HG03064 (cell line): Measurements from ENCODE around the gene CCNA2.

ENCODE experiments used
- ATAC-seq: cut with Tn5 transposase; IDR thresholded peaks from one replicate; pipeline ENCODE4 v1.9.1; 2021; ENCODE audit warnings: low read depth; ENCODE audit not compliant: unreplicated experiment

The CCNA2 gene

GRCh38 chr4:121823505-121824170, at the start of gene CCNA2:
TSS of gene CCNA2 (minus strand) at chr4:121823883. CDS start at chr4:121823628, 255 bp downstream.
- peak; percentile 93 for ATAC-seq

- peak; percentile 100 for ATAC-seq
Measured at GRCh38 chr4:121869841-121870822, 46.4 kb upstream of the CCNA2 start, which contains the start of gene BBS7. TSS of gene BBS7 (minus strand) at chr4:121870474. CDS start at chr4:121870313, 161 bp downstream.

GRCh38 chr4:121863799-121864198, 40.1 kb upstream of the CCNA2 start:
- no peak for ATAC-seq

- no peak for ATAC-seq
Measured at GRCh38 chr4:121861426-121861825, 37.7 kb upstream of the CCNA2 start.

- no peak for ATAC-seq
Measured at GRCh38 chr4:121860121-121860520, 36.4 kb upstream of the CCNA2 start.

GRCh38 chr4:121851354-121851753, 27.7 kb upstream of the CCNA2 start:
- no peak for ATAC-seq

GRCh38 chr4:121846662-121847061, 23.0 kb upstream of the CCNA2 start:
- ATAC-seq = no peak

- no peak for ATAC-seq
Measured at GRCh38 chr4:121842862-121843261, 19.2 kb upstream of the CCNA2 start.

GRCh38 chr4:121838136-121838535, 14.5 kb upstream of the CCNA2 start:
- ATAC-seq = no peak

- ATAC-seq = no peak
Measured at GRCh38 chr4:121829511-121829910, 5.8 kb upstream of the CCNA2 start.

GRCh38 chr4:121827853-121828252, 4.2 kb upstream of the CCNA2 start:
- no peak for ATAC-seq

- ATAC-seq = no peak
Measured at GRCh38 chr4:121824950-121825349, 1.3 kb upstream of the CCNA2 start.

- ATAC-seq = no peak
Measured at GRCh38 chr4:121824171-121824527, 466 bp upstream of the CCNA2 start.

- ATAC-seq = peak; percentile 27
Measured at GRCh38 chr4:121822796-121823504, 733 bp downstream of the CCNA2 start.

- no peak for ATAC-seq
Measured at GRCh38 chr4:121822047-121822446, 1.6 kb downstream of the CCNA2 start.

- no peak for ATAC-seq
Measured at GRCh38 chr4:121819216-121819965, 4.3 kb downstream of the CCNA2 start.

GRCh38 chr4:121818215-121818614, 5.5 kb downstream of the CCNA2 start:
- no peak for ATAC-seq

- ATAC-seq = no peak
Measured at GRCh38 chr4:121817701-121818100, 6.0 kb downstream of the CCNA2 start.

GRCh38 chr4:121817006-121817405, 6.7 kb downstream of the CCNA2 start:
- no peak for ATAC-seq

GRCh38 chr4:121814756-121815155, 8.9 kb downstream of the CCNA2 start:
- ATAC-seq = no peak
